Measurements from ENCODE around the gene ZC3H14.
A peak's percentile ranks its signal among the peaks of the same experiment; 100 is the strongest.

ZC3H14 gene

DNA sequence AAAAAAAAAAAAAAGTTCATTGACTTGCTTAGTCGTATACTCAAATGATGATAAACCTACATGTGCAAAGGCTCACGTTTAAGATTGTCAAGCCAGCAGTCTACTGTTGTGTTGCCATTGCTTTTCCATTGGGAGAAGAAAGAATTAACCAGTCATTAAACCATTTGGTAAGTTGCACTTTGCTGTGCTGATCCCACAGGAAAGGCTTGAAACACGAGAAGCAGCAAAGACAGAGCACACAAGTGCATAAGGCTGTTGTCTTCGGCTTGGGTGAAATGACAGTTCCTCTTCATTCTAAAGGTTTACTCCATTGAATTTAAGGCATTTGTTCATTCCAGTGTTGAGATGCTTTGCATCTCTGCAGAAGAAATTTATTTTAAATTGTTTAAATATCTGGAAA is 50.1 kb downstream of the ZC3H14 start:
- Histone ChIP-seq H3K27ac (ENCODE audit: low read depth, low read length) (no peak overlapping the region), H3K4me3 (ENCODE audit: low read length) (no peak overlapping the region), H3K9me3 (ENCODE audit: insufficient read depth, low read depth, low read length) (no peaks in the 10 kb centered on the region), H3K27me3 (ENCODE audit: insufficient read depth, low read length) (no peaks in the 10 kb centered on the region), H3K36me3 (ENCODE audit: insufficient read depth, low read length) (peaks cover 68% of the 10 kb centered on the region), H3K4me1 (ENCODE audit: insufficient read depth, low read length) (peaks cover 4% of the 10 kb centered on the region), H3K9ac (ENCODE audit: low read depth, low read length) (no peak overlapping the region)
- 91% methylated on average over 4 of the region's 4 CpGs for WGBS

DNA sequence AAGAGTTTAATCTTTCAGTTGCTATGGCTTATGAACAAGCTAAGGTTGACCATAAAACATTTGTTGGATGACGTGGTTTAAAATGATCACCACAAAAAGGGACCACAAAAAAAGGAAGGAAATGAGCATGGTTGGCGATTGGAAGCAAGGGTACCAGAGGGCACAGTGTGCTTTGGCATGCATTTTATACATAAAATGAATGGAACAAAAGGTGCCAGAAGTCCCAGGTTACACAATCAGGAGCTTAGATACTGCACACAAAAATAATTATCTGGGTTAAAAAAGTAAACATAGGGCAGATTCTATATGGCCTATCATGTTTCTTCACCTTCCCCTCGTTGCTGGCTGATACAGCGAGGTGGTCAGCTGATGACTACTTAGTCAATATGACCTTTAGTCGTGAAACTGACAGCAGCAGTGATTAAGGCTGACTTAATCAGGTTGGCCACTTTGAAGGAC is 50.7 kb downstream of the ZC3H14 start:
- Histone ChIP-seq H3K4me3 (ENCODE audit: low read length) (no peak overlapping the region), H3K27me3 (ENCODE audit: insufficient read depth, low read length) (no peaks in the 10 kb centered on the region), H3K9me3 (ENCODE audit: insufficient read depth, low read depth, low read length) (no peaks in the 10 kb centered on the region), H3K36me3 (ENCODE audit: insufficient read depth, low read length) (peaks cover 62% of the 10 kb centered on the region), H3K27ac (ENCODE audit: low read depth, low read length) (no peak overlapping the region), H3K4me1 (ENCODE audit: insufficient read depth, low read length) (peaks cover 10% of the 10 kb centered on the region), H3K9ac (ENCODE audit: low read depth, low read length) (no peak overlapping the region)
- 90% methylated on average over 5 of the region's 5 CpGs for WGBS

DNA sequence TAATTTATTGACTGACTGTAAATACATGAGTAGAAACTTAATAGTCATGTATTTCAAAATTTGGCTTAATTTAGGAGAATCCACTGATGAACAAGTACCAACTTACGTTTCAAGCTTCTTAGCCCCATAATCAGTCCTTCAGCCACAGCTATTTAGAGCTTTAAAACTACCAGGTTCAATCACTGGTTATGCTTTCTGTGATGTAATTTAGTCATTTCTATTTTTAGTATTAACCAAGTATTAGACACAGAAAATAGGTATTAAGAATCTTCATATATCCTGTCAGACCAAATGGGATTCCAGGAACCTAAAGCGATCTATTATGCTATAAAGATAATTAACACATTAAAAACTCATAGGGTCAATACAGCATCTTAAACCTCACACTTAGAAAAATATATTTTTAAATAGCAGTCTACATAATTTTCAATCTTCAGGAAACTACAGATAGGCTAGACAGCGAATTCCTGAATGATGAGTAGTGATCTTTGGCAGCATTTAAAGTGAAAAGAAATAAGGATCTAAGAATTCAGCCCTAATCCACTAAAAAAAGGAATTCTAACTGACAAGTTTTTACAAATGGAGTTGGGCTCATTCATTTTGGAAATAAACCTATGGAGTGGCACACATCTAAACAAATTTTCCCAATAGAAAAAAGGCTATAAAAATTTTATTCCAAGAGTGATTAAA is 51.5 kb downstream of the ZC3H14 start:
- H3K4me1 ChIP-seq (ENCODE audit: insufficient read depth, low read length), result peaks cover 12% of the 10 kb centered on the region
- no peak overlapping the region for H3K9ac ChIP-seq (ENCODE audit: low read depth, low read length)
- H3K4me3 ChIP-seq (ENCODE audit: low read length), result no peak overlapping the region
- peaks cover 54% of the 10 kb centered on the region for H3K36me3 ChIP-seq (ENCODE audit: insufficient read depth, low read length)
- H3K9me3 ChIP-seq (ENCODE audit: insufficient read depth, low read depth, low read length), result no peaks in the 10 kb centered on the region
- no peaks in the 10 kb centered on the region for H3K27me3 ChIP-seq (ENCODE audit: insufficient read depth, low read length)
- WGBS, result 100% methylated on average over 1 of the region's 3 CpGs
- H3K27ac ChIP-seq (ENCODE audit: low read depth, low read length), result no peak overlapping the region

DNA sequence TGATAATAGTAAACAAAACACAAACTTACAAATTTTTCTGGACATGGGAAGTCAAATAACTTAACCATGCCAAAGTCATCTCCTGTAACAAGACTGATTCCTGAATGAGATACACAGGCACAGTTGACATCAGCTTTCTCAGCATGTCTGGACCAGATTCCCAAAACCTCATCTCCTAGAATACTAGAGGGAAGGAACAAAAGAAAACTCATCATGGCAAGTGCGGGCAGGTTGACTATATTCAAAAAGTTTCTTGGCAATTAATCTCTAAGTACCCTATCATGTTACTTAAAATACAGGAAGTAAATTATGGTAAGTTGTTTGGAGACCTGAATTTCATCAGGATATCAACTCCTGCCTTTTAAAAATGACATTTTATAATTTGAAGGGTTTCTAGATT is 53.9 kb downstream of the ZC3H14 start:
- Histone ChIP-seq H3K9me3 (ENCODE audit: insufficient read depth, low read depth, low read length) (no peaks in the 10 kb centered on the region), H3K27ac (ENCODE audit: low read depth, low read length) (no peak overlapping the region), H3K36me3 (ENCODE audit: insufficient read depth, low read length) (peaks cover 31% of the 10 kb centered on the region), H3K27me3 (ENCODE audit: insufficient read depth, low read length) (no peaks in the 10 kb centered on the region), H3K4me1 (ENCODE audit: insufficient read depth, low read length) (peaks cover 12% of the 10 kb centered on the region), H3K4me3 (ENCODE audit: low read length) (no peak overlapping the region), H3K9ac (ENCODE audit: low read depth, low read length) (no peak overlapping the region)
- no CpG with 5 or more reads among the region's 1 CpG for WGBS

DNA sequence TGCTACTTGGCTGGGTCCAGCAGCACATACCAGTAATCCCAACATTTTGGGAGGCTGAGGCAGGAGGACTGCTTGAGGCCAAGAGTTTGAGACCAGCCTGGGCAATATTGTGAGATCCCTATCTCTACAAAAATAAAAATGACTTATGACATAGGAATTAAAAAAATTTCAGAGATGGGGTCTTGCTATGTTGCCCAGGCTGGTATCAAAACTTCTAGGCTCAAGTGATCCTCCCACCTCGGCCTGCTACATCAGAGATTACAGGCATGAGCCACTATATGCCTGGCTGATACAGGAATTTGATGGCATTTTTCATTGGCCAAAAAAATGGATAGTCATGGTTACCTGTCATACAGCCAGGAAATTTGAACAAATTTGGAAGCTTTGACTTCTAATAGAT is 54.6 kb downstream of the ZC3H14 start:
- Histone ChIP-seq H3K27ac (ENCODE audit: low read depth, low read length) (no peak overlapping the region), H3K9ac (ENCODE audit: low read depth, low read length) (no peak overlapping the region), H3K4me3 (ENCODE audit: low read length) (no peak overlapping the region), H3K4me1 (ENCODE audit: insufficient read depth, low read length) (peaks cover 12% of the 10 kb centered on the region), H3K27me3 (ENCODE audit: insufficient read depth, low read length) (no peaks in the 10 kb centered on the region), H3K9me3 (ENCODE audit: insufficient read depth, low read depth, low read length) (no peaks in the 10 kb centered on the region), H3K36me3 (ENCODE audit: insufficient read depth, low read length) (peaks cover 23% of the 10 kb centered on the region)
- 88% methylated on average over 1 of the region's 1 CpG for WGBS

DNA sequence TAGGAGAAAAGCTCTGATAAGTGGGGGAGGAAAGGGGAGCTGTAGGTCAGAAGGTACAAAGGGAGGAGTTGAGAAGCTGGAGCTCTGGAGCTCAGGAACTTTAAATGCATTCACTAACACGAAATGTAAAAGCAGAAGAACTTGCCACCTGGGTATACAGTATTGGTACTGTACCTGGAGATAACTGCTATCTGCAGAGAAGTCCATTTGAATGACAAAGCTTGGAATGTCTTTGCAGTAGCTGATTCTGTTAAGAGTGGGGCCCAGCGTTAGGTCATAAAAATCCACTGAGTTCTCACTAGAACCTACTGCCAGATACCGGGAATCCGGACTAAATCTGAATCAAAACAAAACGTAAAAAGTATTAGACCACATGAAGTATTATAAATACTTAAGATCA is 55.6 kb downstream of the ZC3H14 start:
- Histone ChIP-seq H3K27ac (ENCODE audit: low read depth, low read length) (peak overlapping the region; percentile 51), H3K4me3 (ENCODE audit: low read length) (0 out of 2 replicates have a peak overlapping the region, but pooled peaks have one; percentile 12), H3K4me1 (ENCODE audit: insufficient read depth, low read length) (peaks cover 12% of the 10 kb centered on the region), H3K36me3 (ENCODE audit: insufficient read depth, low read length) (peaks cover 13% of the 10 kb centered on the region), H3K9ac (ENCODE audit: low read depth, low read length) (no peak overlapping the region), H3K27me3 (ENCODE audit: insufficient read depth, low read length) (no peaks in the 10 kb centered on the region), H3K9me3 (ENCODE audit: insufficient read depth, low read depth, low read length) (no peaks in the 10 kb centered on the region)
- WGBS, result 64% methylated on average over 5 of the region's 5 CpGs

DNA sequence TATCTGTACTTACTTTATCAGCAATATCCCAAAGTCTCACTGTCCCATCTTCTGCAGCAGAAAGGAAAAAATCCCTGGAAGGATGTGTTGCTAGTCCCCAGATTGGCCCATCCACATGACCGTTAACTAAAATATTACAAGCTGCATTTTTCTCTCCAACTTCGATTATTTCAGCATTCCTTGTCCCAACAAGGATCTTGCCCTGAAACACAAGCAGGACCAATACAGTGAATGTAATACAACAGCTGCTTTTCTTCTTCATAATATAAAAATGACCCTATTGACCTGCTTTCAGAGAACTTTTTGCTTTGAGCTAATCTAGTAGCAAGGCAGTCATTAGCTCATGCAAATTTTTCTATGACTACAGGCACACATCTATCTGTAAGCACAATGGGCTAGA is 58.3 kb downstream of the ZC3H14 start:
- no peak overlapping the region for H3K4me3 ChIP-seq (ENCODE audit: low read length)

DNA sequence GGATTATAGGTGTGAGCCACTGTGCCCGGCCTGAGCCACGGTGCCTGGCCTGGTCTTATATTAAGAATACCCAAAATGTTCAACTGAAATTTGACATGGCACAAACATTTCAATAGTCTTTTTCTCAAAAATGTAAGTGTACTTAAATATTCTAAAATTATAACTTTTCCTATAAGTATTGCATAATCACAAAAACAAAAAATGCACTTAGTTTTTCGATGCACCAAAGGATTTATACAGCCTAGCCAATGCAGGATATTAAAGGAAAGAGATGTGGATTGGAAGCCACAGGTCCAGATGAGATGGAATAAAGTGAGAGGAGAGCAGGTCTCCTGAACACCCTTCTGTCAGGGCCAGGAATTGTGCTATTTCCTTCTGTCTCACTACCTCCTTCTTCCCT is 62.8 kb downstream of the ZC3H14 start:
- no peak overlapping the region for H3K4me3 ChIP-seq (ENCODE audit: low read length)
- no peaks in the 10 kb centered on the region for H3K27me3 ChIP-seq (ENCODE audit: insufficient read depth, low read length)
- H3K36me3 ChIP-seq (ENCODE audit: insufficient read depth, low read length), result no peaks in the 10 kb centered on the region

More for the DNA sequence above, 58.3 kb downstream of the ZC3H14 start:
- WGBS, result 89% methylated on average over 2 of the region's 2 CpGs
- H3K4me1 ChIP-seq (ENCODE audit: insufficient read depth, low read length), result peaks cover 12% of the 10 kb centered on the region
- H3K9me3 ChIP-seq (ENCODE audit: insufficient read depth, low read depth, low read length), result no peaks in the 10 kb centered on the region
- H3K27ac ChIP-seq (ENCODE audit: low read depth, low read length), result no peak overlapping the region
- peaks cover 2% of the 10 kb centered on the region; the same call in 1 of the 2 replicates for H3K36me3 ChIP-seq (ENCODE audit: insufficient read depth, low read length)
- H3K9ac ChIP-seq (ENCODE audit: low read depth, low read length), result no peak overlapping the region
- H3K27me3 ChIP-seq (ENCODE audit: insufficient read depth, low read length), result no peaks in the 10 kb centered on the region

DNA sequence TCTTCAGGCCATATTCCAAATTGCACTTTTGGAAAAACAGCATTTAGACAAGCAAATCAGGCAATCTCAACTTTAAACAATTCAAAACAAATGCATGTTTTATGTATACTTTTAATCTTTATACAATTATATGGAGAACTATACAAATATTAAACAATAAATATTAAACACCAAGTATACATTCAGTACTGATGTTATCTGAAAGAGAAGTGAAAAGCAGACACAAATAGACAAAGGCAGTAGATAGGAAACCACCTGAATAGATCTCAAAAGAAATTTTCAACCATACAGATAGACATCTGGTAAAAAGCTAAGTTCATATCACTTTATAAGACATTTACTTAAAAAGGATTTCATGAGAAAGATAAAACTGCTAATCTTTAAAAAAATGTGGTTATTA is 65.2 kb downstream of the ZC3H14 start:
- Histone ChIP-seq H3K36me3 (ENCODE audit: insufficient read depth, low read length) (no peaks in the 10 kb centered on the region), H3K9me3 (ENCODE audit: insufficient read depth, low read depth, low read length) (no peaks in the 10 kb centered on the region)

More for the DNA sequence above, 62.8 kb downstream of the ZC3H14 start:
- Histone ChIP-seq H3K9me3 (ENCODE audit: insufficient read depth, low read depth, low read length) (no peaks in the 10 kb centered on the region), H3K27ac (ENCODE audit: low read depth, low read length) (no peak overlapping the region), H3K4me1 (ENCODE audit: insufficient read depth, low read length) (no peaks in the 10 kb centered on the region), H3K9ac (ENCODE audit: low read depth, low read length) (no peak overlapping the region)
- 90% methylated on average over 3 of the region's 3 CpGs for WGBS

DNA sequence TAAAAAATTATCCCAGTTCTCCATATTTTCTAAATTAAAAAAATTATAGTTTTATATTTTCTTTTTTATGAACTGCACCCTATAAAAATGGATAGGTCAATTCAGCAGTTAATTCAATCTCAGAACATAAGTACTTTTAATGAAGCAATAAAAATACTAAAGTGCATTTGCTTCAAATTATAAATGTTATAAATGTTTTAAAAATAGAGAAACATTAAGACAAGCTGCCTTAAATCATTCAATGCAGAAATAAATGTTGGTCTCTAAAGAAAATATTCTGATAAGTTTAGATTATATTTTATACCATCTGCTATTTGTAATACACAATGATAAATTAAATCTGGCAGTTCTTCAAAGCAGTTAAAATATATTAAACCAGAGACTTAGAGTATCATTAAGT is 65.6 kb downstream of the ZC3H14 start:
- Histone ChIP-seq H3K27me3 (ENCODE audit: insufficient read depth, low read length) (no peaks in the 10 kb centered on the region), H3K27ac (ENCODE audit: low read depth, low read length) (no peak overlapping the region), H3K9ac (ENCODE audit: low read depth, low read length) (no peak overlapping the region), H3K9me3 (ENCODE audit: insufficient read depth, low read depth, low read length) (no peaks in the 10 kb centered on the region), H3K4me1 (ENCODE audit: insufficient read depth, low read length) (no peaks in the 10 kb centered on the region), H3K36me3 (ENCODE audit: insufficient read depth, low read length) (no peaks in the 10 kb centered on the region), H3K4me3 (ENCODE audit: low read length) (no peak overlapping the region)

More for the DNA sequence above, 65.2 kb downstream of the ZC3H14 start:
- Histone ChIP-seq H3K27me3 (ENCODE audit: insufficient read depth, low read length) (no peaks in the 10 kb centered on the region), H3K4me1 (ENCODE audit: insufficient read depth, low read length) (no peaks in the 10 kb centered on the region), H3K9ac (ENCODE audit: low read depth, low read length) (no peak overlapping the region), H3K4me3 (ENCODE audit: low read length) (no peak overlapping the region), H3K27ac (ENCODE audit: low read depth, low read length) (no peak overlapping the region)

DNA sequence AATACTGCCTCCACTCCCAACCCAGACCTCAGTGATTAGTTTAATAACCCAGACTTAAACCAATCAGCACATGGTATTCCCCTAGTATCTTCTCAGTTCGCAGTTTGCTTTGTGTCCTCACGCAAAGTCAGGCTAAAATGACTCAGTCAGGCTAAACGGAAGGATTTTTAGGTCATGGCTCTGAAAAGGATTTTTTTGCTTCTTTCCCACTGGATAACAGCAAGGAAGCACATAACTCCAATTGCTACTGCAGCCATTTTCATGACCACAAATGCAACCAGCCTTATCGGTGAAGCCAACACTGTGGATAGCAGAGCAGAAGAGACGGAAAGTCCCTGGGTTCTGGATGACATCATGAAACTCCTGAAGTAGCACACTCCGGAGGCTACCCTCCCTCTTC is 67.7 kb downstream of the ZC3H14 start:
- Histone ChIP-seq H3K9me3 (ENCODE audit: insufficient read depth, low read depth, low read length) (no peaks in the 10 kb centered on the region), H3K27me3 (ENCODE audit: insufficient read depth, low read length) (no peaks in the 10 kb centered on the region), H3K9ac (ENCODE audit: low read depth, low read length) (no peak overlapping the region), H3K36me3 (ENCODE audit: insufficient read depth, low read length) (no peaks in the 10 kb centered on the region), H3K27ac (ENCODE audit: low read depth, low read length) (no peak overlapping the region), H3K4me1 (ENCODE audit: insufficient read depth, low read length) (no peaks in the 10 kb centered on the region), H3K4me3 (ENCODE audit: low read length) (no peak overlapping the region)
- 78% methylated on average over 6 of the region's 6 CpGs for WGBS

DNA sequence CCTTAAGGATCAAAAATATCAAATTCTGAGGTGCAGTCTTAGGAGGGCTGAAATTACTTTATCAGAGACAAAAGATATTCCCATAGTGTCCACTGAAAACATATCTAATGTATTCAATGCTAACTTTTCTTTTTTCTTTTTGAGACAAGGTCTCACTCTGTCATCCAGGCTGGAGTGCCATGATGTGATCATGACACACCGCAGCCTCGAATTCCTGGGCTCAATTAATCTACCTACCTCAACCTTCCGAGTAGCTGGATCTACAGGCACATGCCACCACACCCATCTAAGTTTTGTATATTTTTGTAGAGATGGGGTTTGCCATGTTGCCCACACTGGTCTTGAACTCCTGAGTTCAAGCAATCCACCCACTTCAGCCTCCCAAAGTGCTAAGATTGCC is 68.3 kb downstream of the ZC3H14 start:
- H3K9me3 ChIP-seq (ENCODE audit: insufficient read depth, low read depth, low read length), result no peaks in the 10 kb centered on the region
- no peaks in the 10 kb centered on the region for H3K4me1 ChIP-seq (ENCODE audit: insufficient read depth, low read length)
- H3K4me3 ChIP-seq (ENCODE audit: low read length), result no peak overlapping the region
- 75% methylated on average over 2 of the region's 3 CpGs for WGBS
- H3K27me3 ChIP-seq (ENCODE audit: insufficient read depth, low read length), result no peaks in the 10 kb centered on the region
- H3K36me3 ChIP-seq (ENCODE audit: insufficient read depth, low read length), result no peaks in the 10 kb centered on the region
- no peak overlapping the region for H3K9ac ChIP-seq (ENCODE audit: low read depth, low read length)
- no peak overlapping the region for H3K27ac ChIP-seq (ENCODE audit: low read depth, low read length)
